NCI-H1105 treated with DMSO at 0.1 percent for 48 hours (cell line): ENCODE results near the gene ZNF195.
"Not testable (repeated sequence)": the region's sequence is repeated elsewhere in the genome, so short reads cannot be mapped to it uniquely, and the experiment has no call there.

ENCODE experiments used
- DNase-seq: peaks from one replicate; lab custom pipeline; 2025; lab: John Stamatoyannopoulos, UW

Gene ZNF195

GRCh38 chr11:3378426-3379423, at the start of gene ZNF195:
ZNF195 (minus strand) TSS chr11:3379146; CDS start chr11:3379040, 106 bp downstream.
- peak; percentile 99 for DNase-seq

DNA sequence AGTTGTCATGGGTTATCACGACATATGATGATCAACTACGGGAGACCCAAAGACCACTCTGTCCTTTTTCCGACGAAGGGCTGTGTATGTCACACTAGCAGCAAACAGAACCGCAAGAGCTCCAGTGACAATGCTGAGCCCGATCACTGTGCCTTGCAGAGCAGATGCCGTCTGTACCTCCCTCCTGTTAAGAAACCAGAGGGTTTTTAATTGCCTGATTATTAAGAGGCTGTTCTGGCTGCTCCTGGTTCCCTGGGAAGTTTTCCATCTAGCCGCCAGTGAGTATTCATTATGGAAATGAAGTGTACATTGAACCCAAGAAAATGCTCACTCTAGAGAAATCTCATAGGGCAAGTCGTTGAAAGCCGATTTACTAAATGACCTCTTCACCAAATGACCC, 49.1 kb upstream of the ZNF195 start:
- peak; percentile 54 for DNase-seq

- DNase-seq = not testable (repeated sequence)
These were observed 47.6 kb upstream of the ZNF195 start for GRCh38 chr11:3426541-3426940.

DNA sequence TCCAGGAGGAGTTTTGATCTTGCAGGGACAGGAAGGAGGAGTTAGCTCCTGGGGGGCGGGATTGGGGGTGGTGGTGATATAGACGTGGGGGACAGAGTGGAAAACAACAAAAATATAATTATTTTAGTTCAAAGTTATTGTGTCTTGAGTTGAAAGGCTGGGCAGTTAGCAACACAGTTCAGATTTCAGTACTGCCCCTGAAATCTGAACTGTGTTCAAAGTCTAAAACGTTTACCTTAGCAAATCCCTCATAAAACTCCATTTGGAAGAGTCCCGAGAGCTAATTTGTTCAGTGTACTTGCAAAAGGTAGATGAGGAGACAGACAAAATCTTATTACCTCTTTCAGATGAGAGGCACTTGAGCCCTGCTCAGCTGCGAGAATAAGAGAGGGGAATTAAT, 45.0 kb upstream of the ZNF195 start:
- DNase-seq = peak; percentile 72

- DNase-seq = peak; percentile 77
These were observed 44.3 kb upstream of the ZNF195 start for GRCh38 chr11:3423138-3423731.

GRCh38 chr11:3422380-3423137, 43.6 kb upstream of the ZNF195 start:
- peak; percentile 99 for DNase-seq

GRCh38 chr11:3421608-3422379, 42.8 kb upstream of the ZNF195 start:
- peak; percentile 27 for DNase-seq

GRCh38 chr11:3420281-3421042, 41.5 kb upstream of the ZNF195 start:
- DNase-seq = not testable (repeated sequence)

DNA sequence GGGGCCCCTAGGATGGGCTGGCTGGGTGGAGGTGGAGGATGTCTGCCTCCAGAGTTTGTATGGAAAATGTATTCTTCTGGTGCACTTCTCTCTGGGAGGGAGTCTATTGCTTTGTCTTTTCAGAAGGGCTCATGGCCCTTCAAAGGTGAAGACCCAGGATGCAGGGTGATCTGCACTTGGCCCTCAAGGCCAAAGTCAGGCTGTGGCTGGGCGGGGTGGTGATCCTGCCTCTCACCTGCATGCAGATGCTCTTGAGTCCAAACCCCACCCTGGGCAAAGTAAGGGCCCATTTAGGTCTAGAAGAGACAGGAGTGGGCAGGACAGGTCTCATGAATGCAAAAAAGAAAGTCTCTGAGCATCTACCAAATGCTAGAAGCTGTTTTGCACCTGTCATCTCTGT, 40.5 kb upstream of the ZNF195 start:
- DNase-seq = not testable (repeated sequence)

DNA sequence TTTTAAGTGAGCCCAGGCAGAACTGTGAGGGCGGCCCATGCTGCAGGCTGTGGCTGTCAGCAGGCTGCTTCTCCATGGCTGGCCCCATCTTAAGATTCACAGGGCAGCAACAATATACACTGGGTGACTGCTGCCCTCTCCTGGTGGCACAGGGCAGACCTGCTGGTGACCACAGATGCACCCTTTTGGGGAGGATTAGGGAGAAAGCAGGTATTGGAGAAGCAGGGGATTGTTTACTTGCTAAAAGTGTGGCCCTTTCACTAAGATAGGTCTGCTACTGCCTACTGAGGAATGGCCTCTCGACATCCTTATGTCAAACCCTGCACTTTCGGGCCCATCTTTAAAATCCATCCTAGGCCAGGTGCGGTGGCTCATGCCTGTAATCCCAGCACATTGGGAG, 38.1 kb upstream of the ZNF195 start:
- peak; percentile 37 for DNase-seq

DNA sequence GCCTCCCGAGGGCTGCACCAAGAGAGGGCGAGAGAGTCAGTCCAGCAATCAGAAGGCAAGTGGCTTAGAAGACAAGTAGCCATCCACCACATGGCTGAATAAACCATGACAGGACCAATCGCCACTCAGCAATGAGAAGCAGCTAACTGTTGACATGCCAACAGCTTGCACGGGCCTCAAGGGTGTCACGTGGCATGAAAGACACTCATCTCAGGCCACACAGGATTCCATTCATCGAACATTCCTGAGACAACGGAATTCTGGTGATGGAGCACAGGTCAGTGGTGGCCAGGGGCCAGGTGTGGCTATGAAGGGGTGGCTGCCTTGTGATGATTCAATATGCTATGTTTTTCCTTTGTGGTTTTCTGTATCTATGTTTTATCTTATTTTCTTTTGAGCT, 36.4 kb upstream of the ZNF195 start:
- not testable (repeated sequence) for DNase-seq

GRCh38 chr11:3413666-3414065, 34.7 kb upstream of the ZNF195 start:
- DNase-seq = not testable (repeated sequence)

DNA sequence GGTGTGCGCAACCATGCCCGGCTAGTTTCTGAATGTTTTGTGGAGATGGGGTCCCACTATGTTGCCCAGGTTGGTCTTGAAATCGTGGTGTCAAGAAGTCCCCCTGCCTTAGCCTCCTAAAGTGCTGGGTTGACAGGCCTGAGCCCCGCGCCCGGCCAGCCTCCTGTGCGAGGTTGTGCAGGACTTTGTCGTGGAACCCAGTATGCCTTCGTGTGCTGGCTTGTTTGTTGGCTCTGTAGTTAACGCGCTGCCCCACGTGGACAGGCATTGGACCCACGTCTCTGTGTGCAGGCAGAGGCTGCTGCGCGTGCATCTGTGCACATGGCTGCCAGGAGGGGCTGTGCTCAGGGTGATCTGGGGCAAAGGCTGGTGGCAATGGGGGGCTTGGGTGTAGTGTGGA, 33.9 kb upstream of the ZNF195 start:
- no peak for DNase-seq

DNA sequence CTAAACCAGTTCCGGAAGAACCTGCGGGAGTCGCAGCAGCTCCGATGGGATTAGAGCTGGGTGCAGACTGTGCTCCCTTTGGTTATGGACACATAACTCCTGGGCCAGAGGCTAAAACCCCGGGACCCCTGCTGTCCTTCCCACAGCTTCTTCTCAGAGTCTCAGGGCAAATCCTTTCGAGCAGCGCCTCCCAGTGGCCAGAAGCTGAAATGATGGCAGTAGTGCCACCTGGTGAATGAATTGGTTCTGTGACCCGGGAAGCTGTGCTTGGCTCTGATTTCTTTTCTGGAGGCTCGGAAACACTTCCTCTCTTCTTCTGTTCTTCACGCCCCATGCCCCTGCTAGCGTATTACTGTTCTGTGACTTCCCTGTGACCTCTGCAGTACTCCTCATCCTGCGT, 29.8 kb upstream of the ZNF195 start:
- DNase-seq = peak; percentile 43

- not testable (repeated sequence) for DNase-seq
These were observed 29.2 kb upstream of the ZNF195 start for GRCh38 chr11:3408058-3408605.

- not testable (repeated sequence) for DNase-seq
These were observed 28.0 kb upstream of the ZNF195 start for GRCh38 chr11:3406937-3407336.

DNA sequence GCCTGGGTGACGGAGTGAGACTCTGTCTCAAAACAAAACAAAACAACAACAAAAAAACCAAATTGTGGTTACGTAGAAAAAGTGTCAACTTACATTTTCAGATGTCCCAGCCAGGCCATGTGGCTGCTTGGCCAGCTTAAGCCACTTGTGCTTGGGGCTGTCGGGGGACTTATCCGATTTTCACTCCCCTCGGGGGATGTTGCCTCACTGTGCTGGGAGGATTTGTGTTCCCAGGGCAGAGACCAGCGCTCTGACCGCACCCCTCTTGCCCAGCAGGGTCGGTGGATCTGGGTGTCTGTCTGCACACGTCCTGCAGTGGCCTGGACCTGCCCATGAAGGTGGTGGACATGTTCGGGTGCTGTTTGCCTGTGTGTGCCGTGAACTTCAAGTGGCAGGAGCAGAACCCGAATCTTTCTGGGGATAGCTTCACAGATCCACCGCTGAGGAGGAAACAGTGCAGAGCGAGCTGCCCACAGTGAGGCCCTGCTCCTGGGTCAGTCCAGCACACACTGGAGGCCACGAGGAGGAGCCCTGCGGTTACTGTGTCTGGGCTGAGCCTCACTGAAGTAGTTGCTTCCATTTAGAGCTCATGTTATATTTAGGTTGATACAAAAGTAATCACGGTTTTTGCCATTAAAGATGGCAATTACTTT, 27.4 kb upstream of the ZNF195 start:
- DNase-seq = not testable (repeated sequence)

GRCh38 chr11:3404076-3404925, 25.4 kb upstream of the ZNF195 start:
- DNase-seq = not testable (repeated sequence)

DNA sequence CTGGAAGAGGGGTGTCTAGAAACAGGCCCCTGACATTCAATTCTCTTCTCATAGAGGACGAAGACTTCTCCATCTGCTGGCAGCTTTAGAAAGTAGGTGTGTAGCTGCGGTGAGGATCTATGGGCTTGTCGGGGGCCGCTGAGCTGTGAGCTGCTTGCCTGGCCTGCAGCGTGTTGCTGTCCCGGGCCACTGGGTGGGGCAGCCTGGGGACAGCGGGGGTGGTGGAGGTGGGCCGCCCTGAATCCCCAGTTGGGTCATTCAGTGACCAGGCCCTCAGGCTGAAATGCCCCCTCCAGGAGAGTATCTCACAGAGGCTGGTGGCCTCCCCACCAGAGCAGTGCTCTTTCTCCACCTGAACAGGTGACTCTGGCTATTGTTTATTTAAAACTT, 23.9 kb upstream of the ZNF195 start:
- not testable (repeated sequence) for DNase-seq
